Measurements from ENCODE around the gene CCDC12. TPM values are rescaled to one million over a fixed set of nuclear protein-coding genes. Genes with fewer than 3 reads are reported as not detected.

Gene CCDC12
- total RNA-seq, 1 experiment from 2014 or later, result 31.0 TPM

- in situ Hi-C loops (cut with HindIII; ENCODE audit: low sequenced_read_pairs), result no loop called here
- DNase-seq (ENCODE audit: low spot score), result no peak
Measured at GRCh38 chr3:46902188-46902631, 74.3 kb downstream of the CCDC12 start.

GRCh38 chr3:46901591-46902187 lies 74.9 kb downstream of the CCDC12 start:
- DNase-seq (ENCODE audit: low spot score), result no peak
- in situ Hi-C loops (cut with HindIII; ENCODE audit: low sequenced_read_pairs), result no loop called here

GRCh38 chr3:46901061-46901460 lies 75.5 kb downstream of the CCDC12 start:
- in situ Hi-C loops (cut with HindIII; ENCODE audit: low sequenced_read_pairs), result no loop called here
- no peak for DNase-seq (ENCODE audit: low spot score)

- DNase-seq (ENCODE audit: low spot score), result no peak
- in situ Hi-C loops (cut with HindIII; ENCODE audit: low sequenced_read_pairs), result no loop called here
Measured at GRCh38 chr3:46900356-46900755, 76.2 kb downstream of the CCDC12 start.

- in situ Hi-C loops (cut with HindIII; ENCODE audit: low sequenced_read_pairs), result no loop called here
Measured at GRCh38 chr3:46900007-46900292, 76.6 kb downstream of the CCDC12 start.

GRCh38 chr3:46899151-46900006 lies 77.2 kb downstream of the CCDC12 start:
- in situ Hi-C loops (cut with HindIII; ENCODE audit: low sequenced_read_pairs), result no loop called here

More at GRCh38 chr3:46900007-46900292, 76.6 kb downstream of the CCDC12 start:
- no peak for DNase-seq (ENCODE audit: low spot score)

GRCh38 chr3:46898321-46899150 lies 78.0 kb downstream of the CCDC12 start:
- DNase-seq (ENCODE audit: low spot score), result peak; percentile 30
- in situ Hi-C loops (cut with HindIII; ENCODE audit: low sequenced_read_pairs), result no loop called here

More at GRCh38 chr3:46899151-46900006, 77.2 kb downstream of the CCDC12 start:
- DNase-seq (ENCODE audit: low spot score), result no peak

- no peak for DNase-seq (ENCODE audit: low spot score)
- in situ Hi-C loops (cut with HindIII; ENCODE audit: low sequenced_read_pairs), result no loop called here
Measured at GRCh38 chr3:46897829-46898320, 78.7 kb downstream of the CCDC12 start.

GRCh38 chr3:46897031-46897430 lies 79.5 kb downstream of the CCDC12 start:
- in situ Hi-C loops (cut with HindIII; ENCODE audit: low sequenced_read_pairs), result no loop called here
- DNase-seq (ENCODE audit: low spot score), result no peak

- in situ Hi-C loops (cut with HindIII; ENCODE audit: low sequenced_read_pairs), result no loop called here
- DNase-seq (ENCODE audit: low spot score), result no peak
Measured at GRCh38 chr3:46896386-46896785, 80.2 kb downstream of the CCDC12 start.

GRCh38 chr3:46895761-46896160 lies 80.8 kb downstream of the CCDC12 start:
- DNase-seq (ENCODE audit: low spot score), result no peak
- in situ Hi-C loops (cut with HindIII; ENCODE audit: low sequenced_read_pairs), result no loop called here

- in situ Hi-C loops (cut with HindIII; ENCODE audit: low sequenced_read_pairs), result no loop called here
- peak; percentile 36 for DNase-seq (ENCODE audit: low spot score)
Measured at GRCh38 chr3:46895204-46895660, 81.3 kb downstream of the CCDC12 start.

- in situ Hi-C loops (cut with HindIII; ENCODE audit: low sequenced_read_pairs), result no loop called here
- DNase-seq (ENCODE audit: low spot score), result no peak
Measured at GRCh38 chr3:46894256-46894655, 82.3 kb downstream of the CCDC12 start.

- no peak for DNase-seq (ENCODE audit: low spot score)
- in situ Hi-C loops (cut with HindIII; ENCODE audit: low sequenced_read_pairs), result no loop called here
Measured at GRCh38 chr3:46893763-46894162, 82.8 kb downstream of the CCDC12 start.

- DNase-seq (ENCODE audit: low spot score), result peak; percentile 26
- in situ Hi-C loops (cut with HindIII; ENCODE audit: low sequenced_read_pairs), result no loop called here
Measured at GRCh38 chr3:46893146-46893748, 83.3 kb downstream of the CCDC12 start.

- in situ Hi-C loops (cut with HindIII; ENCODE audit: low sequenced_read_pairs), result no loop called here
- DNase-seq (ENCODE audit: low spot score), result peak; percentile 87
Measured at GRCh38 chr3:46892285-46893145, 84.0 kb downstream of the CCDC12 start.

- in situ Hi-C loops (cut with HindIII; ENCODE audit: low sequenced_read_pairs), result no loop called here
- no peak for DNase-seq (ENCODE audit: low spot score)
Measured at GRCh38 chr3:46891132-46891531, 85.4 kb downstream of the CCDC12 start.

- in situ Hi-C loops (cut with HindIII; ENCODE audit: low sequenced_read_pairs), result no loop called here
- DNase-seq (ENCODE audit: low spot score), result no peak
Measured at GRCh38 chr3:46890132-46890531, 86.4 kb downstream of the CCDC12 start.

All from G401 (cell line).